Mucosa of descending colon (tissue), 3 donors: ENCODE measurements around the gene NCOA4. TPM values are rescaled to one million over a fixed set of nuclear protein-coding genes. Genes with fewer than 3 reads are reported as not detected.

Source experiments
- ATAC-seq: fragments of 200-7000 bp; cut with Tn5 transposase; one replicate; pipeline ENCODE4 v1.9.1; 2020; ENCODE audit warnings: mild to moderate bottlenecking, moderate library complexity
- DNase-seq, 3 donors: peaks; one replicate each; pipeline ENCODE4 v3.0.0-alpha.2; 2020
- H3K36me3 ChIP-seq: fragments of 200-600 bp; one replicate; pipeline ENCODE4 v1.8.0; 2021; ENCODE audit warnings: low read depth, mild to moderate bottlenecking
- H3K4me1 ChIP-seq: fragments of 200-600 bp; one replicate; pipeline ENCODE4 v1.8.0; 2021; ENCODE audit warnings: low read depth, mild to moderate bottlenecking
- H3K4me3 ChIP-seq: fragments of 200-600 bp; one replicate; pipeline ENCODE4 v1.8.0; 2021; ENCODE audit warnings: mild to moderate bottlenecking
- H3K9me3 ChIP-seq: fragments of 200-600 bp; one replicate; pipeline ENCODE4 v1.8.0; 2021; ENCODE audit warnings: mild to moderate bottlenecking
- CTCF ChIP-seq: fragments of 200-600 bp; IDR thresholded peaks from one replicate; pipeline ENCODE4 v1.8.0; 2022; ENCODE audit warnings: antibody characterized with exemption, mild to moderate bottlenecking
- intact Hi-C, 2 donors: fragments of 100-400 bp; cut with DNase I in 1 of 2; cut with micrococcal nuclease in 1 of 2; formaldehyde crosslinking; loops; one replicate each; pipeline versions ENCODE4 v1.11.0 to v1.11.1; 2022; cut with DNase I, micrococcal nuclease
- long read RNA-seq, 2 donors: library from polyadenylated mRNA; unstranded; transcript quantifications; one replicate each; pipeline ENCODE4 v2.0.0, GENCODE V29; 2019 to 2021
- total RNA-seq, 3 donors: library from RNA; stranded (reverse); fragmentation: NEBNext Ultra II Directional in 2 of 3; extraction: Animal tissue kit (Norgen Biotek cat#: 25700) in 2 of 3; gene quantifications; one replicate each; pipeline versions ENCODE4 v1.2.1 to v1.2.4, GENCODE V29; 2021 to 2023
- donor health status: DM: no; HTN: no; CAD: no; lungs with moderate emphysema.
- donor health status: DM: no; HTN: no; CAD: no.
- donor health status: DM: no; HTN: yes; CAD: no.

Gene NCOA4
- total RNA-seq: 100 to 1,000 TPM; 183 to 206 (median 193) TPM
- long read RNA-seq, donor 1, transcript NCOA4-207 (10 exons, 3,489 nt): minor isoform, 6 of 322 reads
- long read RNA-seq, donor 1, transcript NCOA4-204 (10 exons, 3,549 nt): major isoform, 259 of 322 reads
- long read RNA-seq, donor 1, partial matches to known transcripts: 29 of 322 reads
- long read RNA-seq, donor 1, other reads (novel, unspliced or antisense): 25 of 322 reads
- long read RNA-seq, donor 2, transcript NCOA4-204 (10 exons, 3,549 nt): major isoform, 39 of 81 reads
- long read RNA-seq, donor 2, partial matches to known transcripts: 28 of 81 reads
- long read RNA-seq, donor 2, other reads (novel, unspliced or antisense): 11 of 81 reads

DNA sequence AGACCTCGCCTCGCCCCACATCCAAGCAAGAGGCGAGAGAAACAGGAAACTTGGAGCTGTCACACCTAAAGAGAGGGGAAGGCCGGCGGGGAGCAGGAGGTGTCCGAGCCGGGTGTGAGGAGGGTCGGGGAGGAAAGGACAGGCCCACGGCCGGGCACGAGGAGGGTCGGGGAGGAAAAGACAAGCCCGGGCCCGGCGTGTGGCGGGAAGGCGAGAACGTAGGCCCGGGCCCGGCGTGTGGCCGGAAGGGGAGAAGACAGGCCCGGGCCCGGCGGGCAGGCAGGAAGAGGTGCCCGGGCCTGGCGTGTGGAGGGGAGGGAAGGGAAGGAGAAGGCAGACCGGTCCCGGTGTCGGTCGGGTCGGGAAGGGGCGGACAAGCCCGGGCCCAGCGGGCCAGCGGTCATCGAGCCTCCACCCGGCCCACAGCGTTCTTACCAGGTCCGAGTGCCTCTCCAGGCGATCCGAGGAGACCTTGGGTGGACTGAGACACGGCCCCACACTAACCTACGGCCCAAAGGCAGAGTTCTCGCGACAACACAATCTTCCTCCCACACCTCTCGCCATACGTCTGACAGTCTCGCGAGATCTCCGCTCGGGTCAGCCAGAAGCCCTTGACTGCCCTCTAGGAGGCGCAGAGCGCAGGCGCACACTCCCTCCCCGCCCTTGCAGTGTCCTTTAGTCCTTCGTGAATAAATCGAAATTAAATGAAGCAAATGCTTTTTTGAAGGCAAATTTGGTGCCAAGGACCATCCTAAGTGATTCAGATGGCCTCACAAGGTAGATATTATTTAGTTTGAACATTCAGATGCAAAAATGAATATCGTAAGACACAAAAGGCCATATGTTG lies at the start of gene NCOA4:
NCOA4 (minus strand) TSS at position 533 of the 847 bp plus-strand sequence. CDS start 13,943 bp downstream, outside the sequence.
- intact Hi-C loops: no loop called here
- Histone ChIP-seq H3K9me3 (no peaks in the 10 kb centered on the region), H3K36me3 (no peaks in the 10 kb centered on the region), H3K4me3 (peak within 1 kb of the TSS; percentile 67), H3K4me1 (peaks cover 42% of the 10 kb centered on the region)
- DNase-seq (peak; percentile 97 to 98 (median 98)), ATAC-seq (peak; percentile 97)
- TF ChIP-seq CTCF: peak; percentile 79

DNA sequence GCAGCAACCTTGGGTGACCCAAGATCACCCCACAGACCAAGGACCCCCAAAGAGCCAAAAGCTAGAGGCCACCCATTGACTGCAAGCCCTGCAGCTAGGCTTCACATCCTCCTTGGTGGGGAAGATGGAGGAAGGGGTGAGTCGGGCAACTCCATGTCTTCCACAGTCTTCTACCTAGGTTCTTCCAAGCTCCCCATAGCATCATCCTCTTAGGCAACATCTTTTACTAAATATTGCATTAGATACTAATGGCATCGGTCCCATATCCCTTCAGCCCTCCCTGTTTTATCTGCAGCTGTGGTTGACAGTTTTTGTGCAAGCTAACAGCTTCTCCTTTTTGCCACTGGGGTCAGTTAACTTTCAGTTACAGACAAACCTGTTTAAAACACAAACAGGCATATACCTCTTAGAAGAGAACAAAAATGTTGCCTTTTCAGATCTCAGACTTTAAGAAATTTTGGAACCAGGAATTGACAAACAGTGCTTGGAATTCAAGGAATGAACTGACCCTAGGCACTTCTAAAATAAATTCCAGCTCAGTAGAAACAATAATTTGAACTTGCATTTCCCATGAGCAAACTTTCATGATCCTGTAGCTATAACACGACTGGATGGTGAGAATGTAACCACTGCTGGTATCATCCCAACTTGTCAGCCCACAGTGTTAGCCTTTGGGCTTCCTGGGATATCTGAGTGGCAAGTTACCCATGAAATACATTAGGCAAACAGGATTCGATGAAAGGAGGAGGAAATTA lies 49.6 kb upstream of the NCOA4 start:
- DNase-seq (no peak), ATAC-seq (no peak)
- H3K36me3 ChIP-seq: no peaks in the 10 kb centered on the region
- H3K4me1 ChIP-seq: no peaks in the 10 kb centered on the region
- no peaks in the 10 kb centered on the region for H3K9me3 ChIP-seq
- intact Hi-C loops: no loop called here
- no peak for TF ChIP-seq CTCF
- no peak overlapping the region for H3K4me3 ChIP-seq

- no peak for ATAC-seq
These were observed 47.4 kb upstream of the NCOA4 start for GRCh38 chr10:46077731-46078413.

GRCh38 chr10:46077141-46077554 lies 46.7 kb upstream of the NCOA4 start:
- ATAC-seq (no peak), DNase-seq (no peak)
- no peaks in the 10 kb centered on the region for H3K36me3 ChIP-seq
- intact Hi-C loops: no loop called here
- no peak overlapping the region for H3K4me3 ChIP-seq
- H3K9me3 ChIP-seq: no peaks in the 10 kb centered on the region
- H3K4me1 ChIP-seq: no peaks in the 10 kb centered on the region
- no peak for TF ChIP-seq CTCF

More at GRCh38 chr10:46077731-46078413, 47.4 kb upstream of the NCOA4 start:
- intact Hi-C loops: no loop called here
- no peak overlapping the region for H3K4me3 ChIP-seq
- no peaks in the 10 kb centered on the region for H3K9me3 ChIP-seq
- no peak for DNase-seq
- no peaks in the 10 kb centered on the region for H3K4me1 ChIP-seq
- TF ChIP-seq CTCF: no peak
- H3K36me3 ChIP-seq: no peaks in the 10 kb centered on the region

DNA sequence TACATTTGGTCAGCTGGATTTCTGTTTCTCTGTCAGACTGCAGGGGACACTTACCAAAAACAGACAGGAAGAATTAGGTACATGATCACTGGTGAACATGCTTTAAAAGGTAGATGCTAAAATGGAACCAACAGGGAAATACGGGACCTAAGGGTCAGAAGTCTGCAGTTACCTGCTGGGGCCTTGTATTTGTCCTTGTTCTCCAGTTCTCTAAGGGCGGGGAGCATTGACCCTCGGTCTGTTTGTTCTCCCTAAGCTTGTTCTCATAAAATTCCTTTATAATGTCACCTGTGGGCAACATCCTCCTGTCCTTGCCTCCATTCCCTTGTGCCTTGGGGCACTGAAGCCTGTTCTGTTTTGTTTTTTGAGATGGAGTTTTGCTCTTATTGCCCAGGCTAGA lies 45.4 kb upstream of the NCOA4 start:
- intact Hi-C loops: no loop called here
- ATAC-seq: peak; percentile 42
- Histone ChIP-seq H3K36me3 (no peaks in the 10 kb centered on the region), H3K4me3 (no peak overlapping the region), H3K9me3 (no peaks in the 10 kb centered on the region), H3K4me1 (no peaks in the 10 kb centered on the region)
- TF ChIP-seq CTCF: no peak
- DNase-seq: no peak
